Measurements from ENCODE around the gene PRKG1.
"Not testable (repeated sequence)": the region's sequence is repeated elsewhere in the genome, so short reads cannot be mapped to it uniquely, and the experiment has no call there.

PRKG1 gene

DNA sequence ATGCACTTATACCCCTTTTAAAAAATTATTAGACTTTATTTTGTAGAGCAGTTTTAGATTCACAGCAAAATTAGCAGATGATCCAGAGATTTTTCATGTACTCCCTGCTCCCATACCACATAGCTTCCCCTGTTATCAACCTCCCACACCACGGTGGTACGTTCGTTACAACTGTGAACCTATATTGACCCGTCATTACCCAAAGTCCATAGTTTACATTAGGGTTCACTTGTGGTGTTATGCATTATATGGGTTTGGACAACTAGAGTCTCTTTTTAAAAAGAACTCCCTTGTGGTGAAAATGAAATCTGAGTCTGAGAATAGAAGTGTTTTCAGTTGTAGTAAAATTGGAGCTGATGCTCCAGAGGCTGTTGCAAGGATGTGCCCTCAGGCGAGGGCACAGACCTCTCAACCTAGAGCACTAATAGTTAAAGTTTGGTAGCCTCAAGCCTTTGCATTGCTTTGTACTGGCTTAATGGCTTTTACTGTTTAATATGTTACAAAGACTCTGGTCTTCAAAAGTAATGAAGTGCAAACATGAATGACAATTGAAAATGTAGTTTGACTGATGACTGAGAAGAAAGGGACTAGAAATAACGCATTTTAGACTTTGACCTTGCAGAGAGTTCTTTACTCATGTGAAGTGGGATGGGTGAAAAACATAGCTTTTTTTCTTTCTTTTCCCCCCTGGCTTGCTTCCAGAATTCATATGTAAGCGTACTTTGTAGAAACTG is 655.7 kb downstream of the PRKG1 start:
- Histone ChIP-seq H3K4me1 (ENCODE audit: control insufficient read depth, insufficient read depth, low read length) (peaks cover 1% of the 10 kb centered on the region; the same call in 1 of the 2 replicates), H3K27ac (ENCODE audit: low read length) (no peak overlapping the region), H3K27me3 (ENCODE audit: control insufficient read depth, insufficient read depth, low read length) (no peaks in the 10 kb centered on the region), H3K4me3 (ENCODE audit: low read length) (no peak overlapping the region), H3K9me3 (ENCODE audit: control insufficient read depth, insufficient read depth, low read length) (no peaks in the 10 kb centered on the region), H3K36me3 (ENCODE audit: control insufficient read depth, insufficient read depth, low read length) (no peaks in the 10 kb centered on the region)
- DNase-seq (ENCODE audit: low read depth, low spot score): no peak
- no CpG with 5 or more reads among the region's 7 CpGs for WGBS (ENCODE audit: insufficient coverage, insufficient read length)

DNA sequence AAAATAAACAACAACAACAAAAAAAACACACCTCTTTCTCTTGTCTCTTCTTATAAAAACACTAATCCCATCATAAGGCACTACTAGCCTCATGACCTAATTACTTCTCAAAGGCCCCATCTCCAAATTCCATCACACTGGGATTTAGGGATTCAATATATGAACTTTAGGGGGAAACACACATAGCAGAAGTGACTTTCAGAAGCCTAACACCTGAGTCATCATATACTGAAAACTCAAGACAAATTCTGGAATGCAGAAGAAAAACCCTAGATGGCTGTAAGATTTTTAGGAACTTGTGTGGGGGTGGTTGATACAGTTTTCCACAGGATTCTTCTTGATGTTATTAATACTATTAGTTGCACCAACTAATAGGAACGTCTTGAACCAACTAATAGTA is 658.8 kb downstream of the PRKG1 start:
- no peak for DNase-seq (ENCODE audit: low read depth, low spot score)
- no peaks in the 10 kb centered on the region for H3K27me3 ChIP-seq (ENCODE audit: control insufficient read depth, insufficient read depth, low read length)
- H3K27ac ChIP-seq (ENCODE audit: low read length): no peak overlapping the region
- no CpG with 5 or more reads among the region's 1 CpG for WGBS (ENCODE audit: insufficient coverage, insufficient read length)
- H3K4me3 ChIP-seq (ENCODE audit: low read length): no peak overlapping the region
- peaks cover 1% of the 10 kb centered on the region; the same call in 1 of the 2 replicates for H3K4me1 ChIP-seq (ENCODE audit: control insufficient read depth, insufficient read depth, low read length)
- no peaks in the 10 kb centered on the region for H3K36me3 ChIP-seq (ENCODE audit: control insufficient read depth, insufficient read depth, low read length)
- H3K9me3 ChIP-seq (ENCODE audit: control insufficient read depth, insufficient read depth, low read length): no peaks in the 10 kb centered on the region

DNA sequence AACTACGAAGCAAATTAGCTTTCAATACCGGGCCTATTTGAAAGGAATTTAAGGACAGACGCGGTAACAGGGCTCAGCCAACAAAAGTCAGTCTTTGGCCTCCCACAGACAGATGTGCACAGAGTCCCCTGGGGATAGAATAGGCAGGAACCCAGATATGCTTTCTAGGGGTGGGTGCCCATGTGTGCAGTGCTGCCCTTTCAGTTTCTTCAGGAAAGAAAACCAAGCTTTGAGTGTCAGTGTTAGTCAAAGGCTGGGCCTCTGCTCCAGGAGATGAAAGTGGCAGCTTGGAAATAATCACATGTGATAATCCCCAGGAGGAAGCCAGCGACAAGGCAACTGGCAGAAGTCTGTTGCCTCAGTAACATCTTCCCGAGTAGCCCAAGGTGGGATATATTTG is 668.9 kb downstream of the PRKG1 start:
- WGBS (ENCODE audit: insufficient coverage, insufficient read length): no CpG with 5 or more reads among the region's 6 CpGs
- Histone ChIP-seq H3K9me3 (ENCODE audit: control insufficient read depth, insufficient read depth, low read length) (no peaks in the 10 kb centered on the region), H3K27ac (ENCODE audit: low read length) (no peak overlapping the region), H3K36me3 (ENCODE audit: control insufficient read depth, insufficient read depth, low read length) (no peaks in the 10 kb centered on the region), H3K4me1 (ENCODE audit: control insufficient read depth, insufficient read depth, low read length) (no peaks in the 10 kb centered on the region), H3K27me3 (ENCODE audit: control insufficient read depth, insufficient read depth, low read length) (no peaks in the 10 kb centered on the region), H3K4me3 (ENCODE audit: low read length) (no peak overlapping the region)
- DNase-seq (ENCODE audit: low read depth, low spot score): no peak

DNA sequence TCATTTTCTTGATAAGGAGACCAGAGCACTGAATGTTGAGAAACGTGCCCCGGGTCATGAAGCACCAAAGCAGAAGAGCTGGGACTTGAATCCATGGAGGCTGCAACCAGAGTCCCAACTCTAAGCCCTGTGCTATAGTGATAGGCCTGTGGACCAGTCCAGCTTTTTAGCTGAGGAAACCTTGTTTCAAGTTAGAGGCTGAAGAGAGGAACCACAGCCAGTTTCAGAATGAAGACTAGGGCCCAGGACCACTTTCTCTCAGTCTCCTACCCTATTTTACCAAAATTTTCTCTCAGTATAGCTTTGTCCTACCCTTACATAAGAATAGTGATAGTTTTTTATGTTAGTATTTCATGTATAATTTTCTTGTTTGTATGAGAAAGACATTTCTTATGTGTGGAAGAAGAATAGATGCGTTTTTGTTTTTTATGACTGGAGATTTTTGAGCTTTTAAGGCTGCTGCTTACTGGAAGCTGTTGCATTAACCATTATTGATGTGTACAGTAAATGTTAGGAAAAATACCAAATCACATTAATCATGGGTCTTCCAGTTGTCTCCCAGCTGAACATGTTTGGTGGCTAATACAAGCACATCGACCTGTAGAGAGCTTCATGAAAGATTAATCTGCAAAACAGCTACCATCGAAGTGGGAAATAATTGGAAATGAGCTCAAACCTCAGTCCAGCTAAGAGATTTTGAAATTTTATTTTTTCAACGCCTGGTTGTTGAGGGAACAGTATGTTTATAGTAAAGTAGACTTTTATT is 670.1 kb downstream of the PRKG1 start:
- Histone ChIP-seq H3K9me3 (ENCODE audit: control insufficient read depth, insufficient read depth, low read length) (no peaks in the 10 kb centered on the region), H3K4me3 (ENCODE audit: low read length) (no peak overlapping the region), H3K27me3 (ENCODE audit: control insufficient read depth, insufficient read depth, low read length) (no peaks in the 10 kb centered on the region), H3K27ac (ENCODE audit: low read length) (no peak overlapping the region), H3K4me1 (ENCODE audit: control insufficient read depth, insufficient read depth, low read length) (no peaks in the 10 kb centered on the region), H3K36me3 (ENCODE audit: control insufficient read depth, insufficient read depth, low read length) (no peaks in the 10 kb centered on the region)
- DNase-seq (ENCODE audit: low read depth, low spot score): no peak
- WGBS (ENCODE audit: insufficient coverage, insufficient read length): 100% methylated on average over 1 of the region's 6 CpGs

DNA sequence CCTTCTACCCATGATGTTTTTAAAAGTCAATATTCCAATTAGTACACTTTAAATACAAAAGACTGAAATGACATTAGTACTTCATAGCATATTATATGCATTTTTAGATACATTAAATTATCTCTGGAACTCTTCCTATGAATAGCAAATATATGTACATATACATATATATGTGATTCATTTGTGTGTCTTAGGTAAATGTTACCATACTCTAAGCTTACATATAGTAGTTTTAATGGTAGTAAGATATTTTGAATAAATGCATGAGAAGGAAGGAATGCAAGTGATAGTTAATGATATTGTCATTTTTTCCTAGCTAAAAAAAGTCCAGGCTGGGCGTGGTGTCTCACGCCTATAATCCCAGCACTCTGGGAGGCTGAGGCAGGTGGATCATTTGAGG is 671.1 kb downstream of the PRKG1 start:
- Histone ChIP-seq H3K27me3 (ENCODE audit: control insufficient read depth, insufficient read depth, low read length) (no peaks in the 10 kb centered on the region), H3K36me3 (ENCODE audit: control insufficient read depth, insufficient read depth, low read length) (no peaks in the 10 kb centered on the region), H3K4me3 (ENCODE audit: low read length) (no peak overlapping the region), H3K4me1 (ENCODE audit: control insufficient read depth, insufficient read depth, low read length) (no peaks in the 10 kb centered on the region), H3K9me3 (ENCODE audit: control insufficient read depth, insufficient read depth, low read length) (no peaks in the 10 kb centered on the region), H3K27ac (ENCODE audit: low read length) (no peak overlapping the region)
- WGBS (ENCODE audit: insufficient coverage, insufficient read length): no CpG with 5 or more reads among the region's 2 CpGs
- DNase-seq (ENCODE audit: low read depth, low spot score): no peak

DNA sequence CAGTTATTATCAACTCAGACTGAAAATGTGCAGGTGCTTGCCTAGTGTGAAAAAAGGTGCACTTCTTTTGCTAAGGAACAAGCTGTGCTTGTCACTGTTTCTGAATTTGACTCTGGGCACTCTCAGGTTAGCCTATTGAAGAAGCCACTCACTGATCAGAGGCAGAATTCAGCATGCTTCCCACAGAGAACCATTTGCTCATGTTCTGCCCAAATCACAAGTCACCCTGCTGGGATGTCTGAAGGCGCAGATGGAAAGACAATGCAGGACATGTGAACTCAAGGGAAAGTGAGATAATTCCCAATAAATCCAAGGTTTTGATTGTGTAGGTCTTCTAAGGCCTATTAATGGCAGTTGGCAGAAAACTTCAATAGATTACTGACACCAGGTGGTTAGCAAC is 672.9 kb downstream of the PRKG1 start:
- H3K27me3 ChIP-seq (ENCODE audit: control insufficient read depth, insufficient read depth, low read length): no peaks in the 10 kb centered on the region
- no CpG with 5 or more reads among the region's 1 CpG for WGBS (ENCODE audit: insufficient coverage, insufficient read length)

DNA sequence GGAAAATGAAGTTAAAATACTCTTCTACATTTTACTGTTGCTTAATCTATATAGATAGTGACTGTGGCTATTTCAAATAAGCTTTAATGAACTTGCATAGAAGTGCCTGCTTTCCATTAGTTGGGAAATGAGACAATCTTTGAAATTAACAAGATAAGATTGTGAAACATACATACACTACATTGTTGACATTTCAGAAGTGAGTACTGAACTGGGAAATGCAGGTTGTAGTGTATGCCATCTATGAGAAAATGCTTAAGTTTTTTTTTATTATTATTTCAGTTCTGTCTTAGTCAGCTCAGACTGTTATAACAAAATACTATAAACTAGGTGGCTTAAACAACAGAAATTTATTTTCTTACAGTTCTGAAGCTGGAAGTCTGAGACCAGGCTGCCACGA is 674.7 kb downstream of the PRKG1 start:
- Histone ChIP-seq H3K4me3 (ENCODE audit: low read length) (no peak overlapping the region), H3K27ac (ENCODE audit: low read length) (no peak overlapping the region), H3K4me1 (ENCODE audit: control insufficient read depth, insufficient read depth, low read length) (no peaks in the 10 kb centered on the region), H3K27me3 (ENCODE audit: control insufficient read depth, insufficient read depth, low read length) (no peaks in the 10 kb centered on the region), H3K9me3 (ENCODE audit: control insufficient read depth, insufficient read depth, low read length) (no peaks in the 10 kb centered on the region), H3K36me3 (ENCODE audit: control insufficient read depth, insufficient read depth, low read length) (no peaks in the 10 kb centered on the region)
- WGBS (ENCODE audit: insufficient coverage, insufficient read length): no CpG with 5 or more reads among the region's 1 CpG
- DNase-seq (ENCODE audit: low read depth, low spot score): no peak

More for the DNA sequence above, 672.9 kb downstream of the PRKG1 start:
- H3K4me3 ChIP-seq (ENCODE audit: low read length): no peak overlapping the region
- DNase-seq (ENCODE audit: low read depth, low spot score): no peak
- H3K9me3 ChIP-seq (ENCODE audit: control insufficient read depth, insufficient read depth, low read length): no peaks in the 10 kb centered on the region
- no peak overlapping the region for H3K27ac ChIP-seq (ENCODE audit: low read length)
- no peaks in the 10 kb centered on the region for H3K4me1 ChIP-seq (ENCODE audit: control insufficient read depth, insufficient read depth, low read length)
- no peaks in the 10 kb centered on the region for H3K36me3 ChIP-seq (ENCODE audit: control insufficient read depth, insufficient read depth, low read length)

DNA sequence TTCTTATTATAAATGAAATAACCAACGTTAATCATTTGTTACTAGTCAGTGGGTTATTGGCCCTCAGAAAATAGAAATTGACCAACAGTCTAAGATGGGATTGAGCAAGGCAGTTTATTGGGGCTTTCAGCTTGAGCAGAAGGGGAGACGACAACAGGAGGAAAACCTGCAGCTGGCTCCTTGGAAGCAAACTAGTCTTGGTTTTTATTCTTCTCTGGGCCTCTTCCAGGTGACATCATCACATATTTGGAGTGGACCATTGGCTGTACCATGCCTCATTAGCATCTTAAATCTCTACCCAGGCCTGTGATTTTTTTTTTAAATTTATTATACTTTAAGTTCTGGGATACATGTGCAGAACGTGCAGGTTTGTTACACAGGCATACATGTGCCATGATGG is 684.1 kb downstream of the PRKG1 start:
- Histone ChIP-seq H3K27me3 (ENCODE audit: control insufficient read depth, insufficient read depth, low read length) (no peaks in the 10 kb centered on the region), H3K9me3 (ENCODE audit: control insufficient read depth, insufficient read depth, low read length) (no peaks in the 10 kb centered on the region), H3K4me1 (ENCODE audit: control insufficient read depth, insufficient read depth, low read length) (no peaks in the 10 kb centered on the region), H3K4me3 (ENCODE audit: low read length) (no peak overlapping the region), H3K27ac (ENCODE audit: low read length) (no peak overlapping the region), H3K36me3 (ENCODE audit: control insufficient read depth, insufficient read depth, low read length) (no peaks in the 10 kb centered on the region)
- no CpG with 5 or more reads among the region's 3 CpGs for WGBS (ENCODE audit: insufficient coverage, insufficient read length)
- DNase-seq (ENCODE audit: low read depth, low spot score): no peak

DNA sequence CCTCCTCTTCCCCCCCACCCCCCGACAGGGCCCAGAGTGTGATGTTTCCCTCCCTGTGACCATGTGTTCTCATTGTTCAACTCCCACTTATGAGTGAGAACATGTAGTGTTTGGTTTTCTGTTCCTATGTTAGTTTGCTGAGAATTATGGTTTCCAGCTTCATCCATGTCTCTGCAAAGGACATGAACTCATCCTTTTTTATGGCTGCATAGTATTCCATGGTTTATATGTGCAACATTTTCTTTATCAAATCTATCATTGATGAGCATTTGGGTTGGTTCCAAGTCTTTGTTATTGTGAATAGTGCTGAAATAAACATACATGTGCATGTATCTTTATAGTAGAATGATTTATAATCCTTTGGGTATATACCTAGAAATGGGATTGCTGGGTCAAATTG is 684.6 kb downstream of the PRKG1 start:
- H3K4me3 ChIP-seq (ENCODE audit: low read length); H3K9me3 ChIP-seq (ENCODE audit: control insufficient read depth, insufficient read depth, low read length); H3K27ac ChIP-seq (ENCODE audit: low read length); H3K36me3 ChIP-seq (ENCODE audit: control insufficient read depth, insufficient read depth, low read length); H3K27me3 ChIP-seq (ENCODE audit: control insufficient read depth, insufficient read depth, low read length); DNase-seq (ENCODE audit: low read depth, low spot score); H3K4me1 ChIP-seq (ENCODE audit: control insufficient read depth, insufficient read depth, low read length): not testable (repeated sequence)
- WGBS (ENCODE audit: insufficient coverage, insufficient read length): no CpG with 5 or more reads among the region's 1 CpG

DNA sequence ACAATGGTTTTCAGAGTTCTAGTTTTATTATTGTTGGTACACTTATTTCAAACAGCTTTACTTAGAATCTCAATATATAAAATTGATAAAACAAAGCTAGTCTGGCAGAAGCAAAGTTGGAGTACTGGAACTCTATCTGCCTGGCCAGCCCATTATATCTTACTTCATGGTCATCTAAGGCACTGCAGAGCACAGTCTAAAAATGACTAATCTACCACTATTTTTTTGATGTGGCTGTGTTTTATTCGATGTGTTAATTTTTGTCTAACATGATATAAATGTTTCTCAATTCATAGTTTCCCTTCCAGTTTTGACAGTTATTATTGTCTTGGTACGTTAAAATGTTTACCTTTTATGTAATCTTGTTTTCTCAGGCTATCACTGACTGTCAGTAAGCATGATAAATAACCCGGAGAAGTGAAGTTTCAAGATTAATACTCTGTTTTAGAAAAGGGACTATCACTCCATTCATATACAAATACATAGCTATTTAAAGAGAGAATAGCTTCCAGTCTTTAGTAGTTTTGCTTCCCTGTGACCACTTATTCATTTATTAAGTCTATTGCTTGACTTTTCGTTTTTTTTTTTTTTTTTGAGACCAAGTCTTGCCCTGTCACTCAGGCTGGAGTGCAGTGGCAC is 685.7 kb downstream of the PRKG1 start:
- no CpG with 5 or more reads among the region's 4 CpGs for WGBS (ENCODE audit: insufficient coverage, insufficient read length)
- no peaks in the 10 kb centered on the region for H3K9me3 ChIP-seq (ENCODE audit: control insufficient read depth, insufficient read depth, low read length)
- no peak overlapping the region for H3K4me3 ChIP-seq (ENCODE audit: low read length)
- no peaks in the 10 kb centered on the region for H3K27me3 ChIP-seq (ENCODE audit: control insufficient read depth, insufficient read depth, low read length)
- no peak for DNase-seq (ENCODE audit: low read depth, low spot score)
- H3K4me1 ChIP-seq (ENCODE audit: control insufficient read depth, insufficient read depth, low read length): no peaks in the 10 kb centered on the region
- no peaks in the 10 kb centered on the region for H3K36me3 ChIP-seq (ENCODE audit: control insufficient read depth, insufficient read depth, low read length)
- H3K27ac ChIP-seq (ENCODE audit: low read length): no peak overlapping the region
